ENCODE measurements around the gene GSTK1.
"Not testable (repeated sequence)": the region's sequence is repeated elsewhere in the genome, so short reads cannot be mapped to it uniquely, and the experiment has no call there.

DNA sequence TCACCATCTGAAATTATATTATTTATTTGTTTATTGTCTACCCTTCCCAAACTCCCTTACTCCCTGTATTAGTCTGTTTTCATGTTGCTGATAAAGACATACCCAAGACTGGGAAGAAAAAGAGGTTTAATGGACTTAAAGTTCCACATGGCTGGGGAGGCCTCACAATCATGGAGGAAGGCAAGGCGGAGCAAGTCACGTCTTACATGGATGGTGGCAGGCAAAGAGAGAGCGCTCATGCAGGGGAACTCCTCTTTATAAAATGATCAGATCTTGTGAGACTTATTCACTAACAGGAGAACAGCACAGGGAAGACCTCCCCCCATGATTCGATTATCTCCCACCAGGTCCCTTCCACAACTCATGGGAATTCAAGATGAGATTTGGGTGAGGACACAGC, 49.8 kb upstream of the GSTK1 start:
- not testable (repeated sequence) for TF ChIP-seq EP300, CTCF (IDR thresholded peaks at IDR 0.05)
